KMS-11 (cell line): ENCODE results near the gene DAAM1.

Experiments used
- H2AFZ ChIP-seq: fragments of 200-600 bp; sonication (generic); 2 replicates; pipeline ENCODE4 v1.6.1; 2016; ENCODE audit warnings: antibody characterized with exemption, mixed run types, low read depth
- H3K27ac ChIP-seq: fragments of 200-600 bp; sonication (generic); 2 replicates; pipeline ENCODE4 v1.6.1; 2016; ENCODE audit warnings: mild to moderate bottlenecking, mixed run types
- H3K27me3 ChIP-seq: fragments of 200-600 bp; sonication (generic); 2 replicates; pipeline ENCODE4 v1.6.1; 2017; ENCODE audit warnings: mild to moderate bottlenecking, low read depth, mixed run types, moderate library complexity; ENCODE audit not compliant: insufficient read depth
- H3K36me3 ChIP-seq: fragments of 200-600 bp; sonication (generic); 2 replicates; pipeline ENCODE4 v1.6.1; 2017; ENCODE audit warnings: mild to moderate bottlenecking, mixed run types; ENCODE audit not compliant: insufficient read depth
- H3K4me1 ChIP-seq: fragments of 200-600 bp; sonication (generic); 2 replicates; pipeline ENCODE4 v1.6.1; 2016; ENCODE audit warnings: mild to moderate bottlenecking, low read depth, mixed run types; ENCODE audit not compliant: poor library complexity, severe bottlenecking
- H3K4me2 ChIP-seq: fragments of 200-600 bp; sonication (generic); 2 replicates; pipeline ENCODE4 v1.7.0; 2016; ENCODE audit warnings: mild to moderate bottlenecking, mixed run types
- H3K4me3 ChIP-seq: fragments of 200-600 bp; sonication (generic); IDR thresholded peaks from 2 replicates; pipeline ENCODE4 v1.6.1; 2017; ENCODE audit warnings: low read depth, low read length, mixed read lengths; ENCODE audit not compliant: insufficient read depth
- H3K79me2 ChIP-seq: fragments of 200-600 bp; sonication (generic); 2 replicates; pipeline ENCODE4 v1.6.1; 2016; ENCODE audit warnings: low read depth, mixed run types; ENCODE audit not compliant: insufficient read depth
- H3K9ac ChIP-seq: fragments of 200-600 bp; sonication (generic); 2 replicates; pipeline ENCODE4 v1.6.1; 2016; ENCODE audit warnings: mild to moderate bottlenecking, mixed run types
- H4K20me1 ChIP-seq: fragments of 200-600 bp; sonication (generic); 2 replicates; pipeline ENCODE4 v1.6.1; 2016; ENCODE audit warnings: mild to moderate bottlenecking, mixed run types; ENCODE audit not compliant: insufficient read depth
- CTCF ChIP-seq: fragments of 200-600 bp; sonication (generic); conservative IDR thresholded peaks from 2 replicates; pipeline ENCODE4 v1.6.1; 2017; ENCODE audit warnings: low read depth, mild to moderate bottlenecking, antibody characterized with exemption, low read length, moderate library complexity, mixed read lengths

The DAAM1 gene

GRCh38 chr14:59346329-59346728 lies 157.9 kb downstream of the DAAM1 start:
- TF ChIP-seq CTCF = no peak
- Histone ChIP-seq H3K79me2 (no peaks in the 10 kb centered on the region), H3K27ac (no peak overlapping the region)

GRCh38 chr14:59346796-59347510 lies 158.5 kb downstream of the DAAM1 start:
- Histone ChIP-seq H3K4me2 (no peak overlapping the region), H3K4me1 (no peaks in the 10 kb centered on the region), H3K27ac (no peak overlapping the region), H4K20me1 (no peaks in the 10 kb centered on the region), H3K4me3 (no peak overlapping the region), H3K9ac (no peak overlapping the region), H3K79me2 (no peaks in the 10 kb centered on the region), H2AFZ (no peak overlapping the region), H3K36me3 (no peaks in the 10 kb centered on the region), H3K27me3 (no peaks in the 10 kb centered on the region)
- no peak for TF ChIP-seq CTCF

More at GRCh38 chr14:59346329-59346728, 157.9 kb downstream of the DAAM1 start:
- Histone ChIP-seq H3K27me3 (no peaks in the 10 kb centered on the region), H3K4me2 (no peak overlapping the region), H2AFZ (no peak overlapping the region), H3K9ac (no peak overlapping the region), H3K36me3 (no peaks in the 10 kb centered on the region), H3K4me3 (no peak overlapping the region), H3K4me1 (no peaks in the 10 kb centered on the region), H4K20me1 (no peaks in the 10 kb centered on the region)

- Histone ChIP-seq H3K27me3 (no peaks in the 10 kb centered on the region), H3K4me2 (no peak overlapping the region), H3K4me3 (no peak overlapping the region), H3K9ac (no peak overlapping the region), H3K36me3 (no peaks in the 10 kb centered on the region), H3K27ac (no peak overlapping the region), H3K79me2 (no peaks in the 10 kb centered on the region), H4K20me1 (no peaks in the 10 kb centered on the region), H3K4me1 (no peaks in the 10 kb centered on the region), H2AFZ (no peak overlapping the region)
- no peak for TF ChIP-seq CTCF
These were observed 159.0 kb downstream of the DAAM1 start for GRCh38 chr14:59347511-59347900.

- Histone ChIP-seq H3K36me3 (no peaks in the 10 kb centered on the region), H3K4me2 (no peak overlapping the region), H3K4me1 (no peaks in the 10 kb centered on the region)
These were observed 159.4 kb downstream of the DAAM1 start for GRCh38 chr14:59347915-59348314.

More at GRCh38 chr14:59347915-59348314, 159.4 kb downstream of the DAAM1 start:
- Histone ChIP-seq H3K9ac (no peak overlapping the region), H3K27me3 (no peaks in the 10 kb centered on the region), H3K27ac (no peak overlapping the region), H3K4me3 (no peak overlapping the region), H3K79me2 (no peaks in the 10 kb centered on the region), H4K20me1 (no peaks in the 10 kb centered on the region), H2AFZ (no peak overlapping the region)
- TF ChIP-seq CTCF = no peak
